Tibial artery (tissue), 4 donors: ENCODE data around the gene SMIM32.

ENCODE experiments used
- DNase-seq, 2 donors: peaks; one replicate each; pipeline ENCODE4 v3.0.0-alpha.2; 2019
- H3K27ac ChIP-seq, 2 donors: fragments of 200-600 bp; sonication (generic) in 1 of 2; 1 replicate in 1 of 2; 2 replicates in 1 of 2; pipeline ENCODE4 v1.5.1; 2018 to 2019; ENCODE audit warnings: mild to moderate bottlenecking in 1 of 2
- H3K27me3 ChIP-seq, 2 donors: fragments of 200-600 bp; sonication (generic) in 1 of 2; one replicate each; pipeline versions ENCODE4 v1.5.1 to v1.6.0; 2016 to 2019
- H3K36me3 ChIP-seq, 3 donors: fragments of 200-600 bp; sonication (generic) in 2 of 3; one replicate each; pipeline ENCODE4 v1.5.1; 2016 to 2019; ENCODE audit warnings: mild to moderate bottlenecking in 2 of 3
- H3K4me1 ChIP-seq, 4 donors: fragments of 200-600 bp; sonication (generic) in 2 of 4; 1 replicate in 3 of 4; 2 replicates in 1 of 4; pipeline ENCODE4 v1.5.1; 2016 to 2019
- H3K4me3 ChIP-seq, 2 donors: fragments of 200-600 bp; sonication (generic) in 1 of 2; 1 replicate in 1 of 2; 2 replicates in 1 of 2; pipeline ENCODE4 v1.5.1; 2018 to 2019; ENCODE audit warnings: mild to moderate bottlenecking in 2 of 2
- H3K9me3 ChIP-seq, 3 donors: fragments of 200-600 bp; sonication (generic) in 1 of 3; one replicate each; pipeline ENCODE4 v1.5.1; 2016 to 2019
- intact Hi-C: fragments of 100-400 bp; cut with DNase I; formaldehyde crosslinking; loops from one replicate; pipeline ENCODE4 v1.15.0; 2023; ENCODE audit warnings: low total_unique reads
- TF ChIP-seq, protein P1 (sequence below), 2 experiments: fragments of 200-600 bp in 1 of 2; fragments of 450-650 bp in 1 of 2; IDR thresholded peaks; one replicate each; pipeline ENCODE4 v1.5.1; 2017 to 2019; ENCODE audit warnings: antibody characterized with exemption in 2 of 2, mild to moderate bottlenecking in 1 of 2, moderate library complexity in 1 of 2

Gene SMIM32

DNA sequence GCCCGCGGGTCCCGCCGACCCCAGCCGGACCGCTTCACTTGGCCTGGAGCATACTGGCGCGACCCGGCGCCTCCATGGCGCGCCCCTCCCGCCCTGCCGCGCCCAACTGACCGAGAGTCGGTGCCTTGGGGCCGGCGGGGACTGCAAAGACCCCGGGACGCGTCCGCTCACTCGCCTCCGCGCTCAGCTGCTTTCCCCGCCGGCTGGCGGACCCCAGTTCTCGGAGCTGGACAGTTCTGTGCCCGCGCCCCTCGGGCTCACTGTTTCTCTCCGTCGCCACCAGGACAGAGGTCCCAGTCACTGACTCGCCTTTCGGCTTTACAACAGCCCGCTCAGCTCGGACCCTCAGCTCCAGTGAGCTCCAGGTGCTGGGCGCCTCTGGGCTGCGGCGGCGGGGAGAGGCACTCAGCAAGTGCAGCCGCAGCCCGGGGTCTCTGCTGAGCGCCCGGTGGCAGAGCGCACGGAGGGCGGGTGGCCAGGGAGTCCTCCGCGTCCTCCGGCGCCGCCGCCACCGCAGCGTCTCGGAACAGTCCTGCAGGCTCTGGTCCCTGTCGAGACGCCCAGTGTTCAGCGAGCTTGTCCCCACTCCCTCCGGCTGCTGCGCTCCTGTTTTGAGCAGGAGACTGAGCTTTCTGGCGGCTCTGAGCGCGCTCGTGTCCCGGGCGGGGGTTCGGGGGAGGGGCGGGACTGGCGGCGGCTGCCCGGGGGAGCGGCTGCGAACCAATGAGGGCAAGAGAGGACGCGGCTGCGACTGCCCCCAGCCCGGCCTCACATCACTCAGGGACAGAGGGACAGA is at the start of gene SMIM32:
TSS of gene SMIM32 (minus strand) at position 637 of the 796 bp plus-strand sequence. CDS start 638 bp downstream, outside the sequence.
- peaks cover 0 to 39% (median 23%) of the 10 kb centered on the region in 4 donors for H3K4me1 ChIP-seq
- peak within 1 kb of the TSS; percentile 43 to 55 for H3K4me3 ChIP-seq
- DNase-seq, result no peak
- intact Hi-C loops, result loop anchor here (10.0 kb wide), 1 partner anchor 58 kb away; the partner anchor contains the start of gene SMAD5
- H3K9me3 ChIP-seq, result no peaks in the 10 kb centered on the region
- peaks cover 0 to 22% of the 10 kb centered on the region in 2 donors for H3K27me3 ChIP-seq
- no peak within 1 kb of the TSS for H3K27ac ChIP-seq
- peaks cover 0 to 17% (median 14%) of the 10 kb centered on the region in 3 donors for H3K36me3 ChIP-seq
- TF ChIP-seq, protein P1, sequence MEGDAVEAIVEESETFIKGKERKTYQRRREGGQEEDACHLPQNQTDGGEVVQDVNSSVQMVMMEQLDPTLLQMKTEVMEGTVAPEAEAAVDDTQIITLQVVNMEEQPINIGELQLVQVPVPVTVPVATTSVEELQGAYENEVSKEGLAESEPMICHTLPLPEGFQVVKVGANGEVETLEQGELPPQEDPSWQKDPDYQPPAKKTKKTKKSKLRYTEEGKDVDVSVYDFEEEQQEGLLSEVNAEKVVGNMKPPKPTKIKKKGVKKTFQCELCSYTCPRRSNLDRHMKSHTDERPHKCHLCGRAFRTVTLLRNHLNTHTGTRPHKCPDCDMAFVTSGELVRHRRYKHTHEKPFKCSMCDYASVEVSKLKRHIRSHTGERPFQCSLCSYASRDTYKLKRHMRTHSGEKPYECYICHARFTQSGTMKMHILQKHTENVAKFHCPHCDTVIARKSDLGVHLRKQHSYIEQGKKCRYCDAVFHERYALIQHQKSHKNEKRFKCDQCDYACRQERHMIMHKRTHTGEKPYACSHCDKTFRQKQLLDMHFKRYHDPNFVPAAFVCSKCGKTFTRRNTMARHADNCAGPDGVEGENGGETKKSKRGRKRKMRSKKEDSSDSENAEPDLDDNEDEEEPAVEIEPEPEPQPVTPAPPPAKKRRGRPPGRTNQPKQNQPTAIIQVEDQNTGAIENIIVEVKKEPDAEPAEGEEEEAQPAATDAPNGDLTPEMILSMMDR (IDR thresholded peaks at IDR 0.05), result no peak

DNA sequence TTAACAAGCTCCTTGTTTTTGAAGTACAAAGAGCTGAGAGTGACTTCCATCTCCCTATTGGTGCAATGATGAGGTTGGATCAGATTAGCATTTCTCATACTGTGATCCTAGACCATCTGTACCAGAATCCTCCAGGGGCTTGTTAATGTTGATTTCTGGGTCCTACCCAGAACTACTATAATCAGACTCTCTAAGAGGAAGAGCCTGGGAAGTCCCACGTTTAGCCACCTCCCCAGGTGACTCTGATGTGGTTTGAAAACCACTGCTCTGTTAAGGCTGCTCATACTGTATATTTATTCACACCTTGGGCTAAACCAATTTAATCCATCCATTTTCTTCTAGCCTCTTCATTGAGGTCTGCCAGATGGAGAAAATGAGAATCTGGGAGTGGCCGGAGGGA is 49.6 kb upstream of the SMIM32 start:
- intact Hi-C loops, result no loop called here
- H3K4me1 ChIP-seq, result no peaks in the 10 kb centered on the region
- TF ChIP-seq, protein P1 (IDR thresholded peaks at IDR 0.05), result no peak
- H3K27me3 ChIP-seq, result no peaks in the 10 kb centered on the region
- H3K36me3 ChIP-seq, result no peaks in the 10 kb centered on the region
- no peak overlapping the region for H3K4me3 ChIP-seq
- H3K9me3 ChIP-seq, result no peaks in the 10 kb centered on the region
- H3K27ac ChIP-seq, result no peak overlapping the region
- DNase-seq, result no peak

DNA sequence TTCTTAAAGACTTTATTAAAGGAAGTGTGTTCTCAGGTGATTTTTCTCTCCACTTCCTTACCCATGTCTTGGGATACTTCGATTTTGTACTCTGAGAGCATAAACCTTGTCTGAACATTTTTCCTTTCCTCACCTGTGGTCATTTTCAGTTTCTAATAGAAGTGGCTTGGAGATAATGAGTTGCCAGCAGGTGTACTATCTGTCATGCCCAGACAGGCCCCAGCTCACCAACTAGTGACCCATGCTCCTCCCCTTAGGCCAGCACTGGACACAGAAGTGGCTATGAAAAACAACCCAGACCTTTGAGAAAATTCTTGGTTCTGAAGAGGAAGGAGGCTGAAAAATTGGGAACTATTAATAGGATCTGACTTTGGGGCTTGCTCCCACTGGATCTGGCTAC is 49.2 kb upstream of the SMIM32 start:
- no peaks in the 10 kb centered on the region for H3K36me3 ChIP-seq
- H3K4me1 ChIP-seq, result no peaks in the 10 kb centered on the region
- no peaks in the 10 kb centered on the region for H3K27me3 ChIP-seq
- no peak overlapping the region for H3K27ac ChIP-seq
- TF ChIP-seq, protein P1 (IDR thresholded peaks at IDR 0.05), result no peak
- DNase-seq, result no peak
- no peak overlapping the region for H3K4me3 ChIP-seq
- H3K9me3 ChIP-seq, result no peaks in the 10 kb centered on the region
- intact Hi-C loops, result no loop called here

DNA sequence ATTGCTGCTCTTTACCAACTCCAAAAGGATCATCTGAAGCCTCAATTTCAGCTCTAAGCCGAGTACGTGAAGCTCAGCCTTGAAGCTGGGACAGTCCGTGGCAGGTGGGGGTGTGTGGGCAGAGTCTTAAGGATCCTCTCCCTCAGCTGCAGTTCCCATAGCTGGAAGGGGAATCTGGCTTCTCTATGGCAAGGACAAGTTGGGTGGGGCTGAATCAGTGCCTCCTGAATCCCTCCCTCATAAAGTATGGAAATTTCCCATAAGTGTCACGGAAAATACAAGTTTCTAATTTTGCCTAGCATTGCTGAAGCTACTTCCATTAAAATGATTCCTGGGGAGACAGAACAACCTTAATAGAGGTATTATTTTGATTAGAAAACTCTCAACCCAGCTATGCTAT is 47.9 kb upstream of the SMIM32 start:
- no peaks in the 10 kb centered on the region for H3K4me1 ChIP-seq
- no peak overlapping the region for H3K27ac ChIP-seq
- no peak for DNase-seq
- TF ChIP-seq, protein P1 (IDR thresholded peaks at IDR 0.05), result no peak
- H3K27me3 ChIP-seq, result no peaks in the 10 kb centered on the region
- no peaks in the 10 kb centered on the region for H3K36me3 ChIP-seq
- no peaks in the 10 kb centered on the region for H3K9me3 ChIP-seq
- no peak overlapping the region for H3K4me3 ChIP-seq
- intact Hi-C loops, result no loop called here

DNA sequence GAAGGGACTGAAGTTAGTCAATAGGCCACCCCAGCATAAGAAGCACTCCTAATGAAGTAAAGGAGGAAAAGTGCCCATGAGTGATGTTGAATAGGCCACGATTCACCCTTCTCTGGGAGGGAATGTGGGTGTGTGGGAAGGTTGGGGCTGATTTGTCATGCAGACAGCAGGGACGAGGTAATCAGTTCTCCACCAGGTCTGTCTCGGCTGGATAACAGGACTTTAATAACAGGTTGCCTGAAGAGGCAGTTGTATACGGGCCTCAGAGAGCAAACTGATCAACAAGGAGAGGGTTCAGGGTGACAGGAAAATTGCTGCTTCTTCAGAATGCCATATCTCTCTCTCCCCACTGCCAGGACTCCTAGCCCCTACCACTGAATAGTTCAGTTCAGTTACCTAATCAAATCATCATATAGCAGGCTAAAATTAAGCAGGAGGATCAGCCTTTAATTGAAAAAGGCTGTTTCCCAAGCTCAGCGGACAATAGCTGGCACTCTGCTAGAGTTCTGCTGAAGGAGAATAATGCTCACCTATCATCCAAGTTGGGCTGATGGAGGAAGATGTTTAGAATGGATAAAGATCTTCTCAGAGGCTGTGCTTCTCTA is 43.6 kb upstream of the SMIM32 start:
- intact Hi-C loops, result no loop called here
- H3K36me3 ChIP-seq, result no peaks in the 10 kb centered on the region
- H3K27me3 ChIP-seq, result no peaks in the 10 kb centered on the region
- no peak for DNase-seq
- H3K4me1 ChIP-seq, result no peaks in the 10 kb centered on the region
- no peaks in the 10 kb centered on the region for H3K9me3 ChIP-seq
- TF ChIP-seq, protein P1 (IDR thresholded peaks at IDR 0.05), result no peak
- no peak overlapping the region for H3K4me3 ChIP-seq
- no peak overlapping the region for H3K27ac ChIP-seq
